DND-41 (cell line): ENCODE measurements around the gene EMX2.

Source experiments
- ATAC-seq: fragments of 200-7000 bp; cut with Tn5 transposase; 3 replicates; pipeline ENCODE4 v1.9.1; 2021; ENCODE audit warnings: low read depth; ENCODE audit not compliant: insufficient read depth
- DNase-seq: peaks from one replicate; pipeline ENCODE4 v3.0.0-alpha.2; 2020
- H2AFZ ChIP-seq: 2 replicates; pipeline ENCODE4 v1.6.0; 2012; ENCODE audit warnings: low read depth, low read length
- H3K27ac ChIP-seq: 2 replicates; pipeline ENCODE4 v1.5.1; 2012; ENCODE audit warnings: low read length, inconsistent platforms
- H3K27me3 ChIP-seq: fragments of 200-600 bp; sonication (generic); 2 replicates; pipeline ENCODE4 v1.6.0; 2012; ENCODE audit warnings: low read length, mild to moderate bottlenecking, inconsistent platforms; ENCODE audit not compliant: insufficient read depth, poor library complexity
- H3K36me3 ChIP-seq: 2 replicates; pipeline ENCODE4 v1.5.1; 2012; ENCODE audit warnings: low read length, inconsistent platforms; ENCODE audit not compliant: insufficient read depth
- H3K4me1 ChIP-seq: 2 replicates; pipeline ENCODE4 v1.5.1; 2012; ENCODE audit warnings: mild to moderate bottlenecking, low read length; ENCODE audit not compliant: insufficient read depth
- H3K4me2 ChIP-seq: 2 replicates; pipeline ENCODE4 v1.6.0; 2012; ENCODE audit warnings: mild to moderate bottlenecking, moderate library complexity, low read length, inconsistent platforms; ENCODE audit not compliant: insufficient read depth
- H3K4me3 ChIP-seq, 2 experiments: fragments of 200-600 bp in 1 of 2; shearing (Covaris generic) in 1 of 2; 2 replicates each; pipeline ENCODE4 v1.5.1; 2012 to 2016; ENCODE audit warnings: inconsistent platforms in 2 of 2, low read length in 2 of 2, mild to moderate bottlenecking in 2 of 2, low read depth in 1 of 2, moderate library complexity in 1 of 2
- H3K79me2 ChIP-seq: 2 replicates; pipeline ENCODE4 v1.6.0; 2012; ENCODE audit warnings: low read length, inconsistent platforms; ENCODE audit not compliant: insufficient read depth
- H3K9ac ChIP-seq: 2 replicates; pipeline ENCODE4 v1.6.0; 2012; ENCODE audit warnings: low read depth, mild to moderate bottlenecking, inconsistent platforms, low read length, moderate library complexity
- H3K9me3 ChIP-seq: 2 replicates; pipeline ENCODE4 v1.5.1; 2012; ENCODE audit warnings: low read length, moderate library complexity, mild to moderate bottlenecking, inconsistent platforms; ENCODE audit not compliant: insufficient read depth, severe bottlenecking
- H4K20me1 ChIP-seq: 2 replicates; pipeline ENCODE4 v1.6.0; 2012; ENCODE audit warnings: low read length; ENCODE audit not compliant: insufficient read depth
- EZH2 ChIP-seq: IDR thresholded peaks from 3 replicates; pipeline ENCODE4 v1.6.1; 2012; ENCODE audit warnings: borderline replicate concordance, low read depth, mild to moderate bottlenecking, moderate library complexity, low read length, inconsistent platforms; ENCODE audit not compliant: severe bottlenecking
- TF ChIP-seq, protein P1 (sequence below): IDR thresholded peaks from 2 replicates; pipeline ENCODE4 v1.5.1; 2012; ENCODE audit warnings: borderline replicate concordance, low read length, moderate library complexity, mild to moderate bottlenecking; ENCODE audit not compliant: poor library complexity, severe bottlenecking; ENCODE audit errors: extremely low read depth

The EMX2 gene

DNA sequence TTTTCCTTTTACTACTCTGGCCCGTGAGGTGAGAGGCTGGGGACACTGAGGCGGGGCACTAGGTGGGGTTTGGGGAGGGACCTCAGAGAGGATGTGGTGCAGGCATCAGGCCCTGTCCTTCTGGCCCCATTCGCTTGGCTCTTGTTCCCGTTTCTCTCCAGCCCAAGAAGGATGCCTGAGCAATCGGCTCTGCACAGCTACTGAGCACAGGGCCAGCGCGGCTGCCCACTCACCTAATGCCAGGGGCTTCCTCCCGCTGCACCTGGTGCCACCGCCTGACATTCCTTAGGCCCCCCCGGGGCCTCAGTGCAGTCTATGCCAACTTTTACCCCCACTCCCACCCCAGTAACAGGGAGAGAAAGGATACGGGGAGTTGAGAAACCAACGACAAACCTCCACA is 12.5 kb downstream of the EMX2 start:
- H3K79me2 ChIP-seq: no peaks in the 10 kb centered on the region
- H3K36me3 ChIP-seq: no peaks in the 10 kb centered on the region
- no peak overlapping the region for H3K9ac ChIP-seq
- no peak overlapping the region for H3K4me3 ChIP-seq
- H3K27me3 ChIP-seq: no peaks in the 10 kb centered on the region
- no peak for DNase-seq
- no peaks in the 10 kb centered on the region for H4K20me1 ChIP-seq
- TF ChIP-seq EZH2: no peak
- TF ChIP-seq, protein P1, sequence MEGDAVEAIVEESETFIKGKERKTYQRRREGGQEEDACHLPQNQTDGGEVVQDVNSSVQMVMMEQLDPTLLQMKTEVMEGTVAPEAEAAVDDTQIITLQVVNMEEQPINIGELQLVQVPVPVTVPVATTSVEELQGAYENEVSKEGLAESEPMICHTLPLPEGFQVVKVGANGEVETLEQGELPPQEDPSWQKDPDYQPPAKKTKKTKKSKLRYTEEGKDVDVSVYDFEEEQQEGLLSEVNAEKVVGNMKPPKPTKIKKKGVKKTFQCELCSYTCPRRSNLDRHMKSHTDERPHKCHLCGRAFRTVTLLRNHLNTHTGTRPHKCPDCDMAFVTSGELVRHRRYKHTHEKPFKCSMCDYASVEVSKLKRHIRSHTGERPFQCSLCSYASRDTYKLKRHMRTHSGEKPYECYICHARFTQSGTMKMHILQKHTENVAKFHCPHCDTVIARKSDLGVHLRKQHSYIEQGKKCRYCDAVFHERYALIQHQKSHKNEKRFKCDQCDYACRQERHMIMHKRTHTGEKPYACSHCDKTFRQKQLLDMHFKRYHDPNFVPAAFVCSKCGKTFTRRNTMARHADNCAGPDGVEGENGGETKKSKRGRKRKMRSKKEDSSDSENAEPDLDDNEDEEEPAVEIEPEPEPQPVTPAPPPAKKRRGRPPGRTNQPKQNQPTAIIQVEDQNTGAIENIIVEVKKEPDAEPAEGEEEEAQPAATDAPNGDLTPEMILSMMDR: no peak
- H3K9me3 ChIP-seq: no peaks in the 10 kb centered on the region
- H3K4me1 ChIP-seq: no peaks in the 10 kb centered on the region
- H3K27ac ChIP-seq: no peak overlapping the region
- no peak overlapping the region for H3K4me2 ChIP-seq
- no peak for ATAC-seq
- no peak overlapping the region for H2AFZ ChIP-seq

DNA sequence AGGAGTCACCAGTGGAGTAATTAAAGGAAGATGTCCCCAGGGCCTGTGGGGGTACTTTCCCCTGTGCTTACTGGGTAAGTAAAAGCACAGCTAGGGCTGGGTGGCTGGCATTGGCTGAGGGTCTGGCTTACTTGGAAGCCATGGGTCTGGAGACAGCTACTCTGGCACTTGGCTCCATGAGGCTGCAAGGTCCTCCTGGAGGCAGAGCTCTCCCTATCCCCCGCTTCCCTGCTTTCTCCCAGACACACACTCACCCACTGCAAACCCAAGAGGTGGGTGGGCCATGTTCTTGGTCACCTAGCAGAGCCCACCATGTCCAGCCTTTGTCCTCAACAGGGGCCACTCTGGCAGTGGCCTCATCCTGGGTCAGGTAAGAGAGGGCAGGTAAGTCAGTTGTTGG is 13.3 kb downstream of the EMX2 start:
- Histone ChIP-seq H2AFZ (no peak overlapping the region), H3K79me2 (no peaks in the 10 kb centered on the region), H3K4me1 (no peaks in the 10 kb centered on the region), H3K9me3 (no peaks in the 10 kb centered on the region), H4K20me1 (no peaks in the 10 kb centered on the region), H3K27ac (no peak overlapping the region), H3K4me3 (no peak overlapping the region), H3K27me3 (no peaks in the 10 kb centered on the region), H3K36me3 (no peaks in the 10 kb centered on the region), H3K9ac (no peak overlapping the region), H3K4me2 (no peak overlapping the region)
- ATAC-seq (no peak), DNase-seq (no peak)
- no peak for TF ChIP-seq EZH2
- TF ChIP-seq, protein P1: no peak

DNA sequence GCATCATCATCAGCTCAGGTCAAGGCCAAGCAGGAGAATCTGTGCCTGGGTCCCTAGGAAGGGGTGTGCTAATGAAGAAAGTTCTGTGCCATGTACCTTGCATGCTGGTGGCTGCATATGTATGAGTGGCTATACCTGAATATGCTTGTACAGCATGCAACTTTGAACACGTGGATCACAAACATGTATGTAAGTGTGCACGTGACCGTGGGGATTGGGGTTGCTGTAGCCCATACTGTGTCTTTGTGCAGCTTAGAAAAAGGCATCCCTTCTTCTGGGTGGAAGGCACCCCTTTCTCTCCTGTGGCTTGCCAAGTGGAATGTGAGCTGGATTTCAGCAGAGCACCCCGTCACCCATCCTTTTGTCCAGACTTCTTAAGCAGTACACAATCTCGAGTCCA is 13.8 kb downstream of the EMX2 start:
- H3K36me3 ChIP-seq: no peaks in the 10 kb centered on the region
- TF ChIP-seq, protein P1: no peak
- TF ChIP-seq EZH2: no peak
- H4K20me1 ChIP-seq: no peaks in the 10 kb centered on the region
- no peaks in the 10 kb centered on the region for H3K79me2 ChIP-seq
- no peak for DNase-seq
- no peak overlapping the region for H3K9ac ChIP-seq
- no peaks in the 10 kb centered on the region for H3K9me3 ChIP-seq
- no peak overlapping the region for H3K4me3 ChIP-seq
- no peak overlapping the region for H3K4me2 ChIP-seq
- no peak overlapping the region for H3K27ac ChIP-seq
- no peaks in the 10 kb centered on the region for H3K27me3 ChIP-seq
- no peaks in the 10 kb centered on the region for H3K4me1 ChIP-seq
- H2AFZ ChIP-seq: no peak overlapping the region
- ATAC-seq: no peak

DNA sequence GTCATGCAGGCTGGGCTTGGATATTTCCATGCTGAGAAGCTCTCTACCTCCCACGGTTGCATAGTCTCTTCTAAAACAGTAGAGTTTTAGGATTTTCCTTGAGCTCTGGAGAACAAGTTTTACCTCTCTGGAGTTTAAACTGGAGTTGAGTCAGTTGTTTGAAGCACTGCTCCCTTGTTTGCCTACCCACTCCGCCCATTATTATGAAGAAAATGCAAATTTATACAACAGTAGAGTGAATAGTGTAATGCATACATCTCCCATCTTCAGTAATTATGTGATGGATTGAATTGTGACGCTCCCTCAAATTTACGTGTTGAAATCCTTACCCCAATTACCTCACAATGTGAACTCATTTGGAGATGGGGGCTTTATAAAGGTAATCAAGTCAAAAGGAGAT is 17.2 kb downstream of the EMX2 start:
- no peak overlapping the region for H3K9ac ChIP-seq
- H3K79me2 ChIP-seq: no peaks in the 10 kb centered on the region
- no peak overlapping the region for H3K4me3 ChIP-seq
- no peaks in the 10 kb centered on the region for H3K36me3 ChIP-seq
- ATAC-seq (no peak), DNase-seq (no peak)
- H2AFZ ChIP-seq: no peak overlapping the region
- no peaks in the 10 kb centered on the region for H3K27me3 ChIP-seq
- no peaks in the 10 kb centered on the region for H3K9me3 ChIP-seq
- H3K4me1 ChIP-seq: no peaks in the 10 kb centered on the region
- H4K20me1 ChIP-seq: no peaks in the 10 kb centered on the region
- H3K4me2 ChIP-seq: no peak overlapping the region
- no peak overlapping the region for H3K27ac ChIP-seq
- TF ChIP-seq, protein P1: no peak
- TF ChIP-seq EZH2: no peak
